IMR-90 (cell line): ENCODE measurements around the gene SLIT3. TPM values are rescaled to one million over a fixed set of nuclear protein-coding genes. Genes with fewer than 3 reads are reported as not detected.

Experiments used
- ATAC-seq: fragments of 200-7000 bp; cut with Tn5 transposase; 2 replicates; pipeline ENCODE4 v1.9.1; 2020; ENCODE audit warnings: low read depth, mild to moderate bottlenecking, moderate library complexity
- BruUV-seq: library from RNA; stranded (reverse); fragments of 400-500 nt; replicated peaks from 2 replicates; lab custom pipeline; 2021; lab: Mats Ljungman, UMichigan
- CTCF ChIA-PET: fragments of 300-600 bp; formaldehyde crosslinking; extraction: SDS; loops from one replicate; lab custom pipeline; 2021; ENCODE audit warnings: antibody characterized with exemption; lab: Yijun Ruan, JAX
- POLR2A ChIA-PET: fragments of 300-600 bp; sonication (Branson Sonifier 250); formaldehyde crosslinking; loops from one replicate; lab custom pipeline; 2022; ENCODE audit warnings: antibody characterized with exemption; ENCODE audit not compliant: unreplicated experiment; lab: Charles Lee
- DNase-seq: peaks from one replicate; pipeline ENCODE4 v3.0.0; 2013
- H2AFZ ChIP-seq: replicated peaks from 2 replicates; pipeline ENCODE3; 2013; ENCODE audit warnings: low read length, mild to moderate bottlenecking; ENCODE audit not compliant: poor library complexity
- H2AK5ac ChIP-seq: 2 replicates; pipeline ENCODE4 v1.6.1; 2013; ENCODE audit warnings: low read depth, low read length, inconsistent platforms
- H2AK9ac ChIP-seq: replicated peaks from 2 replicates; pipeline ENCODE3; 2013; ENCODE audit warnings: mild to moderate bottlenecking, low read depth, low read length, moderate library complexity; ENCODE audit not compliant: poor library complexity
- H2BK120ac ChIP-seq: 2 replicates; pipeline ENCODE4 v1.6.1; 2013; ENCODE audit warnings: low read depth, low read length, inconsistent platforms
- H2BK15ac ChIP-seq: 3 replicates; pipeline ENCODE4 v1.6.1; 2013; ENCODE audit warnings: low read depth, low read length, inconsistent platforms
- H2BK20ac ChIP-seq: 2 replicates; pipeline ENCODE4 v1.6.1; 2013; ENCODE audit warnings: low read depth, mild to moderate bottlenecking, inconsistent platforms, low read length, moderate library complexity
- H2BK5ac ChIP-seq: 2 replicates; pipeline ENCODE4 v1.6.1; 2013; ENCODE audit warnings: mild to moderate bottlenecking, low read depth, low read length, inconsistent platforms; ENCODE audit not compliant: poor library complexity, severe bottlenecking
- H3K14ac ChIP-seq: replicated peaks from 2 replicates; pipeline ENCODE4 v1.6.1; 2013; ENCODE audit warnings: low read depth, low read length, inconsistent platforms
- H3K18ac ChIP-seq: 2 replicates; pipeline ENCODE4 v1.6.1; 2013; ENCODE audit warnings: low read depth, low read length, control low read depth
- H3K23ac ChIP-seq: 2 replicates; pipeline ENCODE4 v1.6.1; 2013; ENCODE audit warnings: low read depth, low read length, inconsistent platforms
- H3K27ac ChIP-seq: 2 replicates; pipeline ENCODE4 v1.5.1; 2013; ENCODE audit warnings: mild to moderate bottlenecking, control low read depth, low read length; ENCODE audit not compliant: insufficient read depth
- H3K27me3 ChIP-seq: 2 replicates; pipeline ENCODE4 v1.6.1; 2013; ENCODE audit warnings: low read length; ENCODE audit not compliant: control insufficient read depth, insufficient read depth
- H3K36me3 ChIP-seq: 2 replicates; pipeline ENCODE4 v1.6.1; 2013; ENCODE audit warnings: low read length, mixed read lengths; ENCODE audit not compliant: control insufficient read depth, insufficient read depth
- H3K4ac ChIP-seq: 2 replicates; pipeline ENCODE4 v1.6.1; 2013; ENCODE audit warnings: low read depth, low read length, inconsistent platforms
- H3K4me1 ChIP-seq: 2 replicates; pipeline ENCODE4 v1.6.1; 2013; ENCODE audit warnings: low read length, mixed read lengths; ENCODE audit not compliant: control insufficient read depth, insufficient read depth
- H3K4me2 ChIP-seq: 2 replicates; pipeline ENCODE4 v1.6.1; 2013; ENCODE audit warnings: low read depth, mild to moderate bottlenecking, control low read depth, low read length, moderate library complexity
- H3K4me3 ChIP-seq: 2 replicates; pipeline ENCODE4 v1.5.1; 2013; ENCODE audit warnings: low read depth, mild to moderate bottlenecking, control low read depth, low read length, moderate library complexity; ENCODE audit not compliant: insufficient read depth
- H3K56ac ChIP-seq: 2 replicates; pipeline ENCODE4 v1.6.1; 2013; ENCODE audit warnings: low read length, inconsistent platforms; ENCODE audit not compliant: insufficient read depth; ENCODE audit errors: extremely low read depth
- H3K79me1 ChIP-seq, 2 experiments: 2 replicates each; pipeline ENCODE4 v1.6.1; 2013; ENCODE audit warnings: low read length in 2 of 2, inconsistent platforms in 1 of 2, low read depth in 1 of 2
- H3K9ac ChIP-seq: 2 replicates; pipeline ENCODE4 v1.6.1; 2013; ENCODE audit warnings: low read depth, low read length, control low read depth
- H3K9me1 ChIP-seq: 2 replicates; pipeline ENCODE4 v1.6.1; 2013; ENCODE audit warnings: low read length, inconsistent platforms; ENCODE audit not compliant: insufficient read depth
- H3K9me3 ChIP-seq: 2 replicates; pipeline ENCODE4 v1.6.1; 2013; ENCODE audit warnings: low read length; ENCODE audit not compliant: control insufficient read depth, insufficient read depth
- H4K20me1 ChIP-seq: 2 replicates; pipeline ENCODE4 v1.6.1; 2013; ENCODE audit warnings: low read length, inconsistent platforms; ENCODE audit not compliant: insufficient read depth
- H4K5ac ChIP-seq: 2 replicates; pipeline ENCODE4 v1.6.1; 2013; ENCODE audit warnings: mild to moderate bottlenecking, low read depth, low read length, control low read depth
- H4K8ac ChIP-seq, 2 experiments: 2 replicates each; pipeline ENCODE4 v1.6.1; 2013; ENCODE audit warnings: low read depth in 2 of 2, low read length in 2 of 2, control low read depth in 1 of 2, inconsistent platforms in 1 of 2
- H4K91ac ChIP-seq: 2 replicates; pipeline ENCODE4 v1.6.1; 2013; ENCODE audit warnings: low read depth, low read length, inconsistent platforms; ENCODE audit not compliant: insufficient read depth
- BHLHE40 ChIP-seq: fragments of 150-350 bp; IDR thresholded peaks from 2 replicates; pipeline ENCODE4 v1.6.1; 2016; ENCODE audit warnings: mild to moderate bottlenecking, low read depth, low read length
- MXI1 ChIP-seq: IDR thresholded peaks from 2 replicates; pipeline ENCODE4 v1.6.1; 2012; ENCODE audit warnings: low read depth, mild to moderate bottlenecking, low read length, moderate library complexity, borderline replicate concordance
- NFE2L2 ChIP-seq: fragments of 150-350 bp; IDR thresholded peaks from 2 replicates; pipeline ENCODE4 v1.6.1; 2016; ENCODE audit warnings: low read depth, mild to moderate bottlenecking, low read length
- POLR2A ChIP-seq: IDR thresholded peaks from 2 replicates; pipeline ENCODE4 v1.6.1; 2012; ENCODE audit warnings: mild to moderate bottlenecking, low read depth, low read length
- RAD21 ChIP-seq: IDR thresholded peaks from 2 replicates; pipeline ENCODE4 v1.6.1; 2012; ENCODE audit warnings: low read length, improper control_type of control experiment
- RCOR1 ChIP-seq: IDR thresholded peaks from 2 replicates; pipeline ENCODE4 v1.6.1; 2012; ENCODE audit warnings: mild to moderate bottlenecking, low read length, improper control_type of control experiment; ENCODE audit not compliant: insufficient replicate concordance
- SMC3 ChIP-seq: fragments of 150-350 bp; IDR thresholded peaks from 2 replicates; pipeline ENCODE4 v1.6.1; 2016; ENCODE audit warnings: low read depth, mild to moderate bottlenecking, antibody characterized with exemption, low read length, moderate library complexity
- USF2 ChIP-seq: fragments of 150-350 bp; IDR thresholded peaks from 2 replicates; pipeline ENCODE4 v1.6.1; 2017; ENCODE audit warnings: mild to moderate bottlenecking, antibody characterized with exemption, low read length, low read depth
- WGBS, 2 experiments: methylation state at CpG; one replicate each; pipeline versions ENCODE4 v1.1.5 to v1.1.7; 2013; ENCODE audit warnings: missing lambda C conversion rate in 2 of 2; ENCODE audit not compliant: insufficient read length in 1 of 2; ENCODE audit errors: extremely low coverage in 2 of 2; 5-methylcytosine and 5-hydroxymethylcytosine counted together
- dilution Hi-C: fragments of 300-500 bp; cut with HindIII; formaldehyde crosslinking; loops from one replicate; pipeline ENCODE4 v1.14.3; 2018; ENCODE audit warnings: low sequenced_read_pairs; ENCODE audit not compliant: unreplicated experiment
- in situ Hi-C: fragments of 300-500 bp; cut with MboI; formaldehyde crosslinking; loops from 3 replicates; pipeline ENCODE4 v1.14.3; 2019; ENCODE audit warnings: low sequenced_read_pairs, inconsistent platforms, mixed read lengths
- intact Hi-C: fragments of 100-400 bp; cut with micrococcal nuclease; formaldehyde crosslinking; loops from 2 replicates; pipeline ENCODE4 v1.10.0; 2022
- polyA plus RNA-seq, 3 experiments: library from polyadenylated mRNA; depleted of rRNA; stranded (reverse); fragments of >200 nt; gene quantifications; 2 replicates each; pipeline ENCODE4 v1.2.3, GENCODE V29; 2012; ENCODE audit warnings: low replicate concordance in 1 of 3
- total RNA-seq: library from RNA; depleted of rRNA; stranded (reverse); fragments of >200 nt; gene quantifications from 2 replicates; pipeline ENCODE4 v1.2.3, GENCODE V29; 2012

Gene SLIT3
- total and polyA plus RNA-seq, 2 of the 4 experiments (the other 2 are of a cell fraction), result 0.18 to 0.50 TPM

GRCh38 chr5:169063316-169063953 is 237.5 kb downstream of the SLIT3 start:
- Histone ChIP-seq H4K5ac (no peak overlapping the region), H3K79me1 (no peaks in the 10 kb centered on the region), H3K4me3 (no peak overlapping the region), H3K36me3 (no peaks in the 10 kb centered on the region), H3K18ac (no peak overlapping the region), H3K14ac (no peak overlapping the region), H4K91ac (no peak overlapping the region), H3K4me2 (no peak overlapping the region), H4K8ac (no peak overlapping the region), H2BK15ac (no peak overlapping the region), H4K20me1 (no peaks in the 10 kb centered on the region), H3K56ac (no peak overlapping the region), H3K9me3 (peaks cover 3% of the 10 kb centered on the region), H3K9me1 (no peaks in the 10 kb centered on the region), H2BK20ac (no peak overlapping the region), H3K27me3 (no peaks in the 10 kb centered on the region), H3K27ac (no peak overlapping the region), H2AK9ac (peak overlapping the region; percentile 31), H3K4me1 (no peaks in the 10 kb centered on the region), H2AFZ (no peak overlapping the region), H2AK5ac (no peak overlapping the region), H3K4ac (no peak overlapping the region), H2BK120ac (no peak overlapping the region), H2BK5ac (no peak overlapping the region), H3K23ac (no peak overlapping the region), H3K9ac (no peak overlapping the region)
- in situ Hi-C loops (no loop called here), intact Hi-C loops (no loop called here), dilution Hi-C loops (no loop called here)
- no peak for TF ChIP-seq USF2
- no peak for TF ChIP-seq RCOR1
- TF ChIP-seq MXI1, result no peak
- TF ChIP-seq NFE2L2, result no peak
- TF ChIP-seq POLR2A, result no peak
- no peak for TF ChIP-seq RAD21
- no peak for TF ChIP-seq BHLHE40
- TF ChIP-seq SMC3, result no peak
- no peak for DNase-seq
- CTCF ChIA-PET, result no interaction called here
- WGBS, 2 experiments, result no CpG with 5 or more reads among the region's 12 CpGs
- BruUV-seq, result no TSS peak
- no peak for ATAC-seq
- POLR2A ChIA-PET, result no interaction called here
